ENCODE measurements around the gene CYP4B1.
"Not testable (repeated sequence)": the region's sequence is repeated elsewhere in the genome, so short reads cannot be mapped to it uniquely, and the experiment has no call there.

Gene CYP4B1

GRCh38 chr1:46798810-46799209, at the start of gene CYP4B1:
Gene CYP4B1 (plus strand): TSS chr1:46799046. CDS start chr1:46799082, 36 bp downstream.
- DNase-seq (ENCODE audit: low spot score) = no peak

DNA sequence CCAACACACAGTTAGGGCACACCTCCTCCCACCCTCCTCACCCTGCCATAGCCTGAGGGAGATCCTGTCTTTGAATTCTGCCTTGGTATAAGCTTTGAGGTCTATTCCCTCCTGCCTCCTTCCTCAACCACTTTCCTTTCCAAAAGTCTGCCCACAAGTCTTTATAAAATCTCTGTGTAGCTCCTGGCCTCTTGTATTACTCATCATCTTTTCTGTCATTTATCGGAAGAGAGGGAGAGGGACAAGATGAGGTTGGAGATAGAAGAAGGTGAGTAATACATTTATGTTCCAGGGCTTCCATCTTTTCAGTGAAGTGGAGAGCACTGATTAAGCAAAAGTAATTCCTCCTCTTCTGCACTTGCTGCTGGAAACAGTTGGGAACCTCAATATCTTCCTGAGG, 49.4 kb upstream of the CYP4B1 start:
- DNase-seq (ENCODE audit: low spot score) = no peak

GRCh38 chr1:46749921-46750404, 48.9 kb upstream of the CYP4B1 start:
- no peak for DNase-seq (ENCODE audit: low spot score)

- DNase-seq (ENCODE audit: low spot score) = no peak
Measured at GRCh38 chr1:46753985-46754384, 44.9 kb upstream of the CYP4B1 start.

- not testable (repeated sequence) for DNase-seq (ENCODE audit: low spot score)
Measured at GRCh38 chr1:46754707-46755106, 44.1 kb upstream of the CYP4B1 start.

DNA sequence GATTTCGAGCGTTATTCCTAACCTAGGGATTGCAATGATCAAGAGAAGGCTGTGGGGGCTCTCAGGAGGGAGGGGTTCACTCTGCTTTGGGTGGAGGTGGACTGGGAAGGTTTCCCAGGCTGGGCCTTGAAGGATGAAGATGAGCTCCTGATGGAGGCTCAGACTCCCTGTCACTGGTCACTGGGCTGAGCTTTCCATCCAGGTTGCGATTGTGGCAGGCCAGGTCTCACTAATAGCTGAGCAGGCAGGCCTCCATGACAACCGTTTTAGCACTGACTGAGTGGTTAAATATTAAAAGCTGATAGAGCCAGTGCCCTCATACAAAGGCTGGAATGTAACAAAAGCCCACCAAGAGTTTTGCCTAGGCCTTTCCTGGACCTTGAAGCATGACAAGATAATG, 43.7 kb upstream of the CYP4B1 start:
- no peak for DNase-seq (ENCODE audit: low spot score)

- peak; percentile 5 for DNase-seq (ENCODE audit: low spot score)
Measured at GRCh38 chr1:46757247-46757955, 41.4 kb upstream of the CYP4B1 start.

DNA sequence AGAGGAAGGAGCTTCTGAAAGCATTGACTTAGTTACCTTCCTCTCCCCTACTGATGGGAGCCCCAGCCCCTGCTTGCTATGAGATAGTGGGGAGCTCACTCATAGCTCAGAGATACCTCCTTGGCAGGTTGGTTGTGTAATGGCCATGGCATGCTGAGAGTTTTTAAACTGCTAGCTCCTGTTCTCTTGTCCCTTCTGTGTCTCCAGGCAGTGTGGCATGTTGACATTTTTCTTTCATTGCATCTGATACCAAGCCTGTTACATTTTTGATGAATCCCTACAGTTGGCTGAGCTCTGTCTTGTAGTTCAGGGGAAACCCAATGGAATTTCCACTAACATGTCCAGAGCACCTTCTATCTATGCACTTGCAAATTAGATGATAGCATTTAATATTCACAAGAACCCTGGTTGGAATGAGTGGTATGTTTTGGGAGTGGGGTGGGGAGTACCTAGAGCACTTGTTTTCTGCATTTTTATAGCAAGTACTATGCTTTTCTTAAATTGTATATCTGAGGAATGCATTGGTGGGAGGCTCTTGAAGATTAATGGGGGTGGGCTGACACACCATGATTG, 40.8 kb upstream of the CYP4B1 start:
- DNase-seq (ENCODE audit: low spot score) = no peak

GRCh38 chr1:46760558-46761166, 38.2 kb upstream of the CYP4B1 start:
- DNase-seq (ENCODE audit: low spot score) = no peak

DNA sequence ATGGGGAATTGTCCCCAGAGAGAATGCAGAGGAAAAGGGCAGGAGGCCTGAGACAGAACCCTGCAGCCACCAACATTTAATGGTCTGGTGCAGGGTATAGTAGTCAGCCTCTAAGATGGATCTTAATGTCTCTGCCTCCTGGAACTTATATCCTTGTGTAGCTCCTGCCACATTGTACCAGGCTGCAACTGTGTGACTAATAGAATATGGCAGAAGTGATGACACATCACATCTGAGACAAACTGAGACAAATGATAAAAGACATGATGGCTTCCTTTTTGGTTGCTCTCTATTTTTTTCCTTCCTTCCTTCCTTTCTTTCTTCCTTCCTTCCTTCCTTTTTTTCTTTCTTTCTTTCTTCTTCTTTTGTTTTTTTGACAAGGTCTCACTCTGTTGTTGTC, 37.1 kb upstream of the CYP4B1 start:
- no peak for DNase-seq (ENCODE audit: low spot score)

- no peak for DNase-seq (ENCODE audit: low spot score)
Measured at GRCh38 chr1:46764402-46764801, 34.4 kb upstream of the CYP4B1 start.

DNA sequence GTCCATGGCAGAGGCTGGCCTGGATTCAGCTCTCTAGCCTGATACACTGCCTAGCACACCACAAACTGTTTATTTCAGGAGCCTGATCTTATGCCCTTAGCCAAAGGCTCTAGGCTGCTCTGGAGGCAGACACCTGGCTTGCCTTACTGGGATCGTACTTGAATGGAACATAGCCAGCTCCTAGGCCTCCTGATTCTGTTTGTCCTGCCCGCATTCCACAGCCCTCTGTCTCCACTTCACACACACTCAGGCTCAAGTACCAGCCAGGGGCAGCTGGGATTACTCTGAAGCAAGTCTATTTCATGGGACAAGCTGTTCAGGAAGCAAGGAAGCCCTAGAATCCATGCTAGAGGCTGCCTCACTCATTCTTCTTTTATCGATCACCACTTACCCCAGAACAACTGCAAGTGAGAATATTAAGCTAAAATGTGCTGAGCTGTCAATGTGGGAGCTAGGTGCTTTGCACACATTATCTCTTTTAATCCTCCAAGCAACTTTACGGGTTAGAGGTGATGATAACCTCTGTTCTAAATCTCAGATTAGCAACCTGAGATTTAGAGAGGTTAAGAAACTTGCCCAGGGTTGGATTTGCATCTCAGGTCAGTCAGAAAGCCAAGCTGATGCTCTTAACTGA, 31.1 kb upstream of the CYP4B1 start:
- no peak for DNase-seq (ENCODE audit: low spot score)

DNA sequence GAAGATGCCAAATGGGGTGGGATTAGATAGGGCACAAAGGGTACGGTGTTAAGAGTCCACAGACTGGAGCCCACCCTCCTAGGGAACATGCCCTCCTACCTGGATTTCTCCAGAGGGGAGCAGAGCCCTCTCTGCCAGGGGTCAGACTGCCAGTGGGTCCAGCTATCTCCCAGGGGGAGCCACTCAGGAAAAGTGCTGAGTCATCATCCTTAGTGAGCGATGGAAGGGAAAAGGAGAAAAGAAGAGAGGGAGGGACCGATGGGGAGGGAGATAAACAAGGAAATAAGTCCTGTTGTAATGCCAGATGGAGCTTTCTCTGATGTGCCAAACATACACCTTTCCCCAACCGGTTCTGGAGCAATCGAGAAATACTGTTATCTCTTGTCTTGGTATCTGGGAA, 30.4 kb upstream of the CYP4B1 start:
- DNase-seq (ENCODE audit: low spot score) = no peak

DNA sequence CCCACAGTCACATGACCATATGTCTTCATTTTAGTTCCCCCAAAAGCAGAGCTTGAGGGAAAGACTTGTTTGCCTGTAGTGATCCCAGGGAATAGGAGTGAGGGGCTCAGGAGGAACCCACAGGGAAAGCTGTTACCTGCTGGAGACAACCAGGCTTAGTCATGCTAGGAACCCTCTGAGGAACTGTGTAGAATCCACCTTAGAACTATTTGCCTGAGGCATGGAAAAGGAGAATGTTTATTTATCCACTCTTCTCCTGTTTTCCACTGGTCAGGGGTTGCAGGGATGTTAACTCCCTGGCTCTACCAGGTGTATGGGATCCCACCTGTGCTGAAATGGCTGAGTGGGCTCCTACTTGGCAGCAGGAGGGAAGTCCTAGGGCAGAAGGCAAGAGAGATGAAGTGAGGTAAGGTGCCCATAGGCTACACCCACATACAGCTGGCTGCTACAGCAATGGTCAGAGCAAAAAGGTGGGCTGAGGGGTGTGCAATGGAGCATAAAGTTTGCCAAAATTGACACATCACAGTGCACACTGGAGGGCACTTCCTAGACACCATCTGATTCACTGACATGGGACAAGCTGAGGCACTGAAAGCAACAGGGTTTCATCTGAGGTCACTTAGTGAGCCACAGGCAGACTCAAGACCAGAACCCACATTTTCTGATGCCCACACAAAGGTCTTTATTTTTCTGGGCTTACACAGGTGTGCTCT, 29.7 kb upstream of the CYP4B1 start:
- no peak for DNase-seq (ENCODE audit: low spot score)

DNA sequence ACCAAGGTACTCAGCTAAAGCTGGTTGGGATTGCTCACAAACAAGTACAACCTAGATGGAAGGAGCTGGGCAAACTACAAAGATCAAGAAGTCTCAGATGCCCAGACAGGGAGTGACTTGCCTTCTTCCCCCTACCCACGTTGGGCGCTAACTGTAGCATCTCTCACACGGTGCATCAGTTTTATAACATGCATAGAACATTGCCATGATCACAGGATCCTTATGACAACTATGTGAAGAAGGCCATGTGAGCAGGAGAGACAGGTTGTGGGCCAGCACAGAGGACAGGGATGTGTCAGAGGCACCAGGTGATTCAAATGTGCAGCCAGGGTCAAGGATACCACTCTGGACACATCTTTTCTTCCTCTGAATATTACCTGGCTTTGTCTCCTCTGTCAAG, 28.3 kb upstream of the CYP4B1 start:
- no peak for DNase-seq (ENCODE audit: low spot score)

GRCh38 chr1:46772571-46772970, 26.3 kb upstream of the CYP4B1 start:
- DNase-seq (ENCODE audit: low spot score) = no peak

DNA sequence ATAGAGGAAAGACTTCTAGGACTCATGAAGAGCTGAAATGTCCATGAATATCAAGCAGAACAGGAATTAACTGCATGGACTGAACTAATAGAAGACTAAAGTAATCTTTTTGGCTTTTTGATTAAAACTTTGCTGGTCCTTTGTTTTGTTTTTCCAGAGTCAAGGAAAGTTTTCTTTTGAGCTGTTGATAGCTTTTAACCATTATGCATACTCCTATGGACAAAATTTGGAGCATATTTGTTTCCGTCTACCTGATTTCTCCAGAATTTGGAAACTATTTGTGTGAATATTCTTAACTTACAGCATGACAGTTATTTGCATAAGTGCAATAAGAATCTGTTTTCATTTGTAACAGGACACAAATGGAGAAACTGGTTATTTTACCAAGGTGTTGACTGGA, 24.5 kb upstream of the CYP4B1 start:
- DNase-seq (ENCODE audit: low spot score) = no peak

DNA sequence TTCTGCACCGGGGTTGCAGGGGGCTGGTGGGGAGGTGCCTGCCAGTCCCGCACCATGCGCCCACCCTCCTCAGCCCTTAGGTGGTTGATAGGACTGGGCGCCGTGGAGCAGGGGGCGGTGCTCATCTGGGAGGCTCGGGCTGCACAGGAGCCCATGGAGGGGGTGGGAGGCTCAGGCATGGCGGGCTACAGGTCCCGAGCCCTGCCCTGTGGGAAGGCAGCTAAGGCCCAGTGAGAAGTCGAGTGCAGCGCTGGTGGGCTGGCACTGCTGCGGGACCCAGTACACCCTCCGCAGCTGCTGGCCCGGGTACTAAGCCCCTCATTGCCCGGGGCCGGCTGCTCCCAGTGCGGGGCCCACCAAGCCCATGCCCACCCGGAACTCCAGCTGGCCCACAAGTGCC, 20.4 kb upstream of the CYP4B1 start:
- DNase-seq (ENCODE audit: low spot score) = not testable (repeated sequence)

- no peak for DNase-seq (ENCODE audit: low spot score)
Measured at GRCh38 chr1:46784666-46785065, 14.2 kb upstream of the CYP4B1 start.

GRCh38 chr1:46788634-46789033, 10.2 kb upstream of the CYP4B1 start:
- not testable (repeated sequence) for DNase-seq (ENCODE audit: low spot score)

- no peak for DNase-seq (ENCODE audit: low spot score)
Measured at GRCh38 chr1:46790446-46791101, 8.3 kb upstream of the CYP4B1 start.

DNA sequence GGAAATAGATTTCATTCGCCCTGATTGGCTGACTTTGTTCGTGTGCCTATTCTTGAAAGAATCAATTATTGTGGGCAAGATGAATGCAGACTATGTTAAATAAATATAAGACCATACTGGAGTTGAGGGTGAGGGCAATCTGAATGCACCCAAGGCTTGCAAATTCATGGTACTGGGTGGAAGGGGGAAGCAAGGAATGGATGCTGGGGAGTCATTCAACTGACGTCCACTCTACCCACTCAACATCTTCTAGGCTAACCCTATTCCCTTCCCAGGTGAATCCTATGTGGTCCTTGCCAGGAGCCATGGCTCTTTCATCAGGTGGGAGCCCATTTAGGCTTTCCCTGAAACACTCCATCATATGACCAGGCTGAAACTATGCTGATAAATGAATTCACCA, 5.7 kb upstream of the CYP4B1 start:
- no peak for DNase-seq (ENCODE audit: low spot score)

All from LoVo (cell line).